Neuron (in vitro differentiated cells): ENCODE results near the gene IDH3B.
"Not testable (repeated sequence)": the region's sequence is repeated elsewhere in the genome, so short reads cannot be mapped to it uniquely, and the experiment has no call there.

Source experiments
- H2AFZ ChIP-seq: one replicate; pipeline ENCODE4 v1.6.1; 2013; ENCODE audit warnings: low read depth, mild to moderate bottlenecking, inconsistent platforms, low read length, moderate library complexity
- H3K27me3 ChIP-seq: one replicate; pipeline ENCODE4 v1.6.1; 2013; ENCODE audit warnings: low read length; ENCODE audit not compliant: insufficient read depth
- H3K36me3 ChIP-seq: one replicate; pipeline ENCODE4 v1.6.1; 2013; ENCODE audit warnings: low read length; ENCODE audit not compliant: insufficient read depth
- H3K4me1 ChIP-seq: one replicate; pipeline ENCODE4 v1.6.1; 2013; ENCODE audit warnings: low read length; ENCODE audit not compliant: insufficient read depth
- H3K4me3 ChIP-seq: 2 replicates; pipeline ENCODE4 v1.5.1; 2013; ENCODE audit warnings: mild to moderate bottlenecking, low read length, moderate library complexity
- H3K9me3 ChIP-seq: one replicate; pipeline ENCODE4 v1.6.1; 2013; ENCODE audit warnings: low read length

IDH3B gene

GRCh38 chr20:2699775-2700413 lies 35.9 kb upstream of the IDH3B start:
- H3K27me3 ChIP-seq = no peaks in the 10 kb centered on the region
- H3K4me1 ChIP-seq = peaks cover 8% of the 10 kb centered on the region
- no peak overlapping the region for H3K4me3 ChIP-seq
- H3K9me3 ChIP-seq = no peaks in the 10 kb centered on the region
- no peaks in the 10 kb centered on the region for H3K36me3 ChIP-seq
- H2AFZ ChIP-seq = no peak overlapping the region

- Histone ChIP-seq H3K4me1 (peaks cover 13% of the 10 kb centered on the region), H3K4me3 (no peak overlapping the region), H2AFZ (no peak overlapping the region), H3K9me3 (no peaks in the 10 kb centered on the region), H3K36me3 (no peaks in the 10 kb centered on the region), H3K27me3 (no peaks in the 10 kb centered on the region)
These were observed 34.9 kb upstream of the IDH3B start for GRCh38 chr20:2698912-2699311.

- H3K36me3 ChIP-seq = no peaks in the 10 kb centered on the region
- H3K4me1 ChIP-seq = peaks cover 13% of the 10 kb centered on the region
- no peak overlapping the region for H2AFZ ChIP-seq
- no peaks in the 10 kb centered on the region for H3K9me3 ChIP-seq
- H3K27me3 ChIP-seq = no peaks in the 10 kb centered on the region
- H3K4me3 ChIP-seq = no peak overlapping the region
These were observed 34.3 kb upstream of the IDH3B start for GRCh38 chr20:2698186-2698817.

GRCh38 chr20:2697768-2698167 lies 33.8 kb upstream of the IDH3B start:
- Histone ChIP-seq H2AFZ (no peak overlapping the region), H3K9me3 (no peaks in the 10 kb centered on the region), H3K36me3 (no peaks in the 10 kb centered on the region), H3K4me1 (peaks cover 13% of the 10 kb centered on the region), H3K4me3 (no peak overlapping the region), H3K27me3 (no peaks in the 10 kb centered on the region)

- H3K4me1 ChIP-seq = peaks cover 13% of the 10 kb centered on the region
- no peak overlapping the region for H3K4me3 ChIP-seq
- no peaks in the 10 kb centered on the region for H3K36me3 ChIP-seq
- no peaks in the 10 kb centered on the region for H3K9me3 ChIP-seq
- no peak overlapping the region for H2AFZ ChIP-seq
- H3K27me3 ChIP-seq = no peaks in the 10 kb centered on the region
These were observed 32.6 kb upstream of the IDH3B start for GRCh38 chr20:2696646-2697045.

- peaks cover 13% of the 10 kb centered on the region for H3K4me1 ChIP-seq
- H3K27me3 ChIP-seq, H3K36me3 ChIP-seq, H3K4me3 ChIP-seq, H3K9me3 ChIP-seq, H2AFZ ChIP-seq: not testable (repeated sequence)
These were observed 32.0 kb upstream of the IDH3B start for GRCh38 chr20:2695984-2696525.

- H3K9me3 ChIP-seq = no peaks in the 10 kb centered on the region
- no peaks in the 10 kb centered on the region for H3K36me3 ChIP-seq
- H3K4me1 ChIP-seq = peaks cover 13% of the 10 kb centered on the region
- no peak overlapping the region for H3K4me3 ChIP-seq
- no peaks in the 10 kb centered on the region for H3K27me3 ChIP-seq
- H2AFZ ChIP-seq = no peak overlapping the region
These were observed 31.4 kb upstream of the IDH3B start for GRCh38 chr20:2695206-2695983.

GRCh38 chr20:2694519-2694918 lies 30.5 kb upstream of the IDH3B start:
- no peaks in the 10 kb centered on the region for H3K27me3 ChIP-seq
- H3K9me3 ChIP-seq = no peaks in the 10 kb centered on the region
- H3K4me1 ChIP-seq = peaks cover 13% of the 10 kb centered on the region
- H2AFZ ChIP-seq = no peak overlapping the region
- H3K4me3 ChIP-seq = no peak overlapping the region
- H3K36me3 ChIP-seq = no peaks in the 10 kb centered on the region

- peaks cover 13% of the 10 kb centered on the region for H3K4me1 ChIP-seq
- H3K27me3 ChIP-seq = no peaks in the 10 kb centered on the region
- no peak overlapping the region for H2AFZ ChIP-seq
- H3K36me3 ChIP-seq = no peaks in the 10 kb centered on the region
- no peak overlapping the region for H3K4me3 ChIP-seq
- H3K9me3 ChIP-seq = no peaks in the 10 kb centered on the region
These were observed 30.0 kb upstream of the IDH3B start for GRCh38 chr20:2694008-2694471.

- Histone ChIP-seq H3K36me3 (no peaks in the 10 kb centered on the region), H3K9me3 (no peaks in the 10 kb centered on the region), H2AFZ (no peak overlapping the region), H3K4me3 (peak overlapping the region; percentile 37), H3K4me1 (peaks cover 14% of the 10 kb centered on the region), H3K27me3 (no peaks in the 10 kb centered on the region)
These were observed 29.4 kb upstream of the IDH3B start for GRCh38 chr20:2693286-2694007.

- Histone ChIP-seq H3K36me3 (no peaks in the 10 kb centered on the region), H2AFZ (no peak overlapping the region), H3K4me1 (peaks cover 16% of the 10 kb centered on the region), H3K9me3 (no peaks in the 10 kb centered on the region), H3K27me3 (no peaks in the 10 kb centered on the region), H3K4me3 (peak overlapping the region; percentile 37)
These were observed 28.9 kb upstream of the IDH3B start for GRCh38 chr20:2692886-2693285.

- no peaks in the 10 kb centered on the region for H3K9me3 ChIP-seq
- H3K36me3 ChIP-seq = no peaks in the 10 kb centered on the region
- H2AFZ ChIP-seq = peak within 1 kb of the TSS; percentile 86
- H3K4me3 ChIP-seq = peak within 1 kb of the TSS; percentile 61
- no peaks in the 10 kb centered on the region for H3K27me3 ChIP-seq
- H3K4me1 ChIP-seq = peaks cover 11% of the 10 kb centered on the region
These were observed 28.2 kb upstream of the IDH3B start, which contains the start of gene EBF4 for GRCh38 chr20:2692036-2692885. Gene EBF4, plus strand, starts transcription at chr20:2692780. Its CDS starts 866 bp downstream, at chr20:2693646.
